Activated CD4-positive, alpha-beta T cell treated with anti-CD3 and anti-CD28 coated beads, Interleukin-2, amount 10 ng/mL, durations not matched to agents 7 days and 5 days (primary cell): Measurements from ENCODE around the gene MYEF2. TPM values are rescaled to one million over a fixed set of nuclear protein-coding genes. Genes with fewer than 3 reads are reported as not detected.
A peak's percentile ranks its signal among the peaks of the same experiment; 100 is the strongest.

Experiments
- CTCF ChIA-PET: fragments of 350-600 bp; sonication (Branson Sonifier 250); formaldehyde crosslinking; loops from one replicate; lab custom pipeline; 2021; ENCODE audit warnings: antibody characterized with exemption; lab: Charles Lee
- POLR2A ChIA-PET: fragments of 350-600 bp; sonication (Branson Sonifier 250); formaldehyde crosslinking; loops from one replicate; lab custom pipeline; 2021; ENCODE audit warnings: antibody characterized with exemption; lab: Charles Lee
- DNase-seq: peaks from one replicate; pipeline ENCODE4 v3.0.0-alpha.2; 2020
- H3K27ac Mint-ChIP-seq: one replicate; pipeline ENCODE4 v1.8.0; 2021; ENCODE audit warnings: mild to moderate bottlenecking, moderate library complexity, mixed read lengths
- H3K27me3 Mint-ChIP-seq: one replicate; pipeline ENCODE4 v1.8.0; 2021; ENCODE audit warnings: mixed read lengths
- H3K36me3 Mint-ChIP-seq: one replicate; pipeline ENCODE4 v1.8.0; 2021; ENCODE audit warnings: low read depth, mixed read lengths
- H3K4me1 Mint-ChIP-seq: one replicate; pipeline ENCODE4 v1.8.0; 2021; ENCODE audit warnings: mixed read lengths
- H3K4me3 Mint-ChIP-seq: one replicate; pipeline ENCODE4 v1.8.0; 2021; ENCODE audit warnings: mild to moderate bottlenecking, moderate library complexity, mixed read lengths
- H3K9me3 Mint-ChIP-seq: one replicate; pipeline ENCODE4 v1.8.0; 2021; ENCODE audit warnings: mixed read lengths
- total RNA-seq, 2 experiments: library from RNA; stranded (reverse); gene quantifications; one replicate each; pipeline ENCODE4 v1.2.3, GENCODE V29; 2021

MYEF2 gene, protein sequence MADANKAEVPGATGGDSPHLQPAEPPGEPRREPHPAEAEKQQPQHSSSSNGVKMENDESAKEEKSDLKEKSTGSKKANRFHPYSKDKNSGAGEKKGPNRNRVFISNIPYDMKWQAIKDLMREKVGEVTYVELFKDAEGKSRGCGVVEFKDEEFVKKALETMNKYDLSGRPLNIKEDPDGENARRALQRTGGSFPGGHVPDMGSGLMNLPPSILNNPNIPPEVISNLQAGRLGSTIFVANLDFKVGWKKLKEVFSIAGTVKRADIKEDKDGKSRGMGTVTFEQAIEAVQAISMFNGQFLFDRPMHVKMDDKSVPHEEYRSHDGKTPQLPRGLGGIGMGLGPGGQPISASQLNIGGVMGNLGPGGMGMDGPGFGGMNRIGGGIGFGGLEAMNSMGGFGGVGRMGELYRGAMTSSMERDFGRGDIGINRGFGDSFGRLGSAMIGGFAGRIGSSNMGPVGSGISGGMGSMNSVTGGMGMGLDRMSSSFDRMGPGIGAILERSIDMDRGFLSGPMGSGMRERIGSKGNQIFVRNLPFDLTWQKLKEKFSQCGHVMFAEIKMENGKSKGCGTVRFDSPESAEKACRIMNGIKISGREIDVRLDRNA
- total RNA-seq: 10 to 100 TPM; 23.3 to 25.2 TPM

GRCh38 chr15:48177766-48178647 lies at the start of gene MYEF2:
Gene MYEF2, minus strand, starts transcription at chr15:48178295. Its CDS starts 58 bp downstream, at chr15:48178237.
- Mint-ChIP-seq H3K4me3 (peak within 1 kb of the TSS; percentile 82), H3K9me3 (peaks cover 3% of the 10 kb centered on the region), H3K27me3 (peaks cover 14% of the 10 kb centered on the region), H3K36me3 (peaks cover 8% of the 10 kb centered on the region), H3K4me1 (peaks cover 23% of the 10 kb centered on the region), H3K27ac (peak within 1 kb of the TSS; percentile 93)
- DNase-seq: peak; percentile 83
- ChIA-PET CTCF (no interaction called here), POLR2A (interaction anchor here (0.7 to 1.2 kb wide), 2 partner anchors 633 to 1003 kb away, joined by 3 to 4 read pairs; partner anchors contain the start of gene CEP152)

GRCh38 chr15:48225771-48226170 lies 47.7 kb upstream of the MYEF2 start:
- Mint-ChIP-seq H3K4me1 (no peaks in the 10 kb centered on the region), H3K9me3 (no peaks in the 10 kb centered on the region), H3K27me3 (peaks cover 8% of the 10 kb centered on the region), H3K4me3 (no peak overlapping the region), H3K36me3 (no peaks in the 10 kb centered on the region), H3K27ac (no peak overlapping the region)
- ChIA-PET POLR2A (no interaction called here), CTCF (no interaction called here)
- DNase-seq: no peak

DNA sequence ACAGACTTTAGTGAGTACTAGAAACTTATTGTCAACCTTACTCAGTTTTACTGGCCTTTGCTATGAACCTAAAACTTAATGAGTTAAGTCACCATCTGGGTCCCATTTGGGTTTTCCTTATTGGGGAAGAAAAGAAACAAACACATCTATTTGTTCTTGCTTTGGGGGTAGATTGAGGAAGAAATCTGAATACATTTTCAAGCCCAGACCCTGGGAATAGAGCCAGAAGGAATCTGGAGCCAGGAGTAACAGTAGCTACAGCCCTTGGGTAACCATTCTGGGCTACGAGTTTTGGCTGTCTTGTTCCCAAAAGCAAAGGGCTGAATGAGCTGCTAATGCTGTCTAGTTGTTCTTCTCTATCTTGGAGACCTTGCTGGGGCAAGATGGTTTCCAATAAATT lies 44.5 kb upstream of the MYEF2 start:
- ChIA-PET POLR2A (no interaction called here), CTCF (no interaction called here)

GRCh38 chr15:48221885-48222284 lies 43.8 kb upstream of the MYEF2 start:
- CTCF ChIA-PET: no interaction called here
- Mint-ChIP-seq H3K4me1 (no peaks in the 10 kb centered on the region), H3K36me3 (no peaks in the 10 kb centered on the region), H3K27me3 (peaks cover 16% of the 10 kb centered on the region), H3K4me3 (no peak overlapping the region), H3K27ac (no peak overlapping the region), H3K9me3 (no peaks in the 10 kb centered on the region)
- POLR2A ChIA-PET: no interaction called here
- no peak for DNase-seq

More for the DNA sequence above, 44.5 kb upstream of the MYEF2 start:
- Mint-ChIP-seq H3K27ac (no peak overlapping the region), H3K36me3 (no peaks in the 10 kb centered on the region), H3K9me3 (no peaks in the 10 kb centered on the region), H3K27me3 (peaks cover 13% of the 10 kb centered on the region), H3K4me1 (no peaks in the 10 kb centered on the region), H3K4me3 (no peak overlapping the region)
- no peak for DNase-seq

- CTCF ChIA-PET: no interaction called here
- no peak for DNase-seq
- peaks cover 16% of the 10 kb centered on the region for H3K27me3 Mint-ChIP-seq
- H3K27ac Mint-ChIP-seq: no peak overlapping the region
- no peak overlapping the region for H3K4me3 Mint-ChIP-seq
- H3K9me3 Mint-ChIP-seq: no peaks in the 10 kb centered on the region
- POLR2A ChIA-PET: no interaction called here
- H3K4me1 Mint-ChIP-seq: no peaks in the 10 kb centered on the region
- H3K36me3 Mint-ChIP-seq: no peaks in the 10 kb centered on the region
Observed at GRCh38 chr15:48221261-48221660, 43.2 kb upstream of the MYEF2 start.

DNA sequence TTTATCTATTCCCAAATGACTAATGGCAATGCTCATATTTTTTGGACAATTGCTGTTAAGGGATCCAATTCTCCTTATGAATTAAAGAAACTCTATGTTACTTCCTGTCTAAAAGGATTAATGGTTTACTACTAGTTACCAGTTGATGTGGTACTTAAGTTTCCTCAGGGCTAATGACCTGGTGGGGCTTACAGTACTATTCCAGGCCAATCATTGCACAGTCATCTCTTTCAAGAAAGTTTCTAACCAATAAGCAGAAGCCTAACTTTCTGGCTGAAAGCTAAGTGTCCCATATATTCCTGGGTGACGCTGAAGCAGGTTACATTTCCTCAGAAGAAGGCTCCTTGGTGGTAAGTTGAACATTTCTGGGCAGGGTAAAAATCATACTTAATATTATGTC lies 27.9 kb upstream of the MYEF2 start, which contains the start of gene SLC12A1:
Gene SLC12A1 (plus strand): TSS at position 322 of the 400 bp plus-strand sequence. CDS start 1,418 bp downstream, outside the sequence.
- H3K4me3 Mint-ChIP-seq: no peak within 1 kb of the TSS
- H3K27ac Mint-ChIP-seq: no peak within 1 kb of the TSS
- H3K27me3 Mint-ChIP-seq: peaks cover 22% of the 10 kb centered on the region
- POLR2A ChIA-PET: no interaction called here
- CTCF ChIA-PET: no interaction called here
- H3K4me1 Mint-ChIP-seq: no peaks in the 10 kb centered on the region
- H3K9me3 Mint-ChIP-seq: no peaks in the 10 kb centered on the region
- no peaks in the 10 kb centered on the region for H3K36me3 Mint-ChIP-seq
- DNase-seq: no peak

DNA sequence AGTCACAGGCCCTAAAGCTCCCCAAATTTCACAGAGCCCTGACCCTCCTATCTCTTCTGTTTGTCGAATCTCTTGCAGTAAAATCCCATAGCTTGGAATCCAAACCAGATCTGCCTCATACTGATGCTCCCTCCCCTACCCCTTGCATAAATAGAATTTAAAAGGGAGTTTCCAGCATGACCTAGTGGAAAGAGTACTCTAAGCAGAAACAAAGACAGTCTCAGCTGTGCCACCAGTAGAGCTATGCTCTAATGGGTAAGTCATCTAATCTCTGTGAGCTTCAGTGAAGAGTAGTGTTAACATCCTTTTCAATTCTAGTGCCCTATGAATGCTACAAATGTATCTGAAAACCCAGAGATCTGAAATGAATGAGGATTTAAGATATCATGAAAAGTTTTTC lies 24.0 kb upstream of the MYEF2 start:
- ChIA-PET CTCF (no interaction called here), POLR2A (no interaction called here)

GRCh38 chr15:48191574-48192225 lies 13.6 kb upstream of the MYEF2 start, which contains the start of gene CTXN2:
Gene CTXN2, plus strand, starts transcription at chr15:48191665. Its CDS starts 9,636 bp downstream, at chr15:48201301.
- no peak for DNase-seq
- H3K9me3 Mint-ChIP-seq: no peaks in the 10 kb centered on the region
- no peaks in the 10 kb centered on the region for H3K36me3 Mint-ChIP-seq
- peaks cover 33% of the 10 kb centered on the region for H3K27me3 Mint-ChIP-seq
- ChIA-PET POLR2A (no interaction called here), CTCF (no interaction called here)
- H3K4me1 Mint-ChIP-seq: peaks cover 3% of the 10 kb centered on the region
- H3K4me3 Mint-ChIP-seq: no peak within 1 kb of the TSS
- H3K27ac Mint-ChIP-seq: peak within 1 kb of the TSS; percentile 15

More for the DNA sequence above, 24.0 kb upstream of the MYEF2 start:
- H3K36me3 Mint-ChIP-seq: no peaks in the 10 kb centered on the region
- H3K27ac Mint-ChIP-seq: no peak overlapping the region
- no peaks in the 10 kb centered on the region for H3K9me3 Mint-ChIP-seq
- no peak overlapping the region for H3K4me3 Mint-ChIP-seq
- DNase-seq: no peak
- peaks cover 32% of the 10 kb centered on the region for H3K27me3 Mint-ChIP-seq
- H3K4me1 Mint-ChIP-seq: no peaks in the 10 kb centered on the region

GRCh38 chr15:48190932-48191573 lies 13.0 kb upstream of the MYEF2 start:
- Mint-ChIP-seq H3K4me3 (no peak overlapping the region), H3K27ac (peak overlapping the region; percentile 15), H3K4me1 (peaks cover 3% of the 10 kb centered on the region), H3K27me3 (peaks cover 34% of the 10 kb centered on the region), H3K36me3 (no peaks in the 10 kb centered on the region), H3K9me3 (no peaks in the 10 kb centered on the region)
- peak; percentile 70 for DNase-seq
- CTCF ChIA-PET: no interaction called here
- POLR2A ChIA-PET: no interaction called here

DNA sequence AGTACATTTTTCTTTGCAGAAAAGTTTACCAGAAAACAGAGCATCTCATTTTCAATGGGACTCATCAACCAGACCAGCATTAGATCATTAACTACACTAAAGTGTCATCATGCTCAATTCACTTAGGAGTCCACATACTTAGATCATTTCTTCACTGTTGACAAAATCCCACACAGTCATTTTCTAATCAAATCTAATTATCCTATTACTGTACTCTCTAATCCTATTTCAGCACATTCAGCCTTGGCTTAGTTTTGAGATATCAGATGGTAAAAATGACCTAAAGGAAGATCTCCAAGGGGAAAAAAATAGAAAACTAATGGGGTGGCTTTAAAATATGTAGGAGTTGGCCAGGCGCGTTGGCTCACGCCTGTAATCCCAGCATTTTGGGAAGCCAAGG lies 8.2 kb upstream of the MYEF2 start:
- H3K27ac Mint-ChIP-seq: no peak overlapping the region
- no peaks in the 10 kb centered on the region for H3K9me3 Mint-ChIP-seq
- CTCF ChIA-PET: no interaction called here
- DNase-seq: no peak
- H3K4me3 Mint-ChIP-seq: no peak overlapping the region
- peaks cover 28% of the 10 kb centered on the region for H3K27me3 Mint-ChIP-seq
- H3K4me1 Mint-ChIP-seq: peaks cover under 1% of the 10 kb centered on the region
- H3K36me3 Mint-ChIP-seq: no peaks in the 10 kb centered on the region
- POLR2A ChIA-PET: no interaction called here

DNA sequence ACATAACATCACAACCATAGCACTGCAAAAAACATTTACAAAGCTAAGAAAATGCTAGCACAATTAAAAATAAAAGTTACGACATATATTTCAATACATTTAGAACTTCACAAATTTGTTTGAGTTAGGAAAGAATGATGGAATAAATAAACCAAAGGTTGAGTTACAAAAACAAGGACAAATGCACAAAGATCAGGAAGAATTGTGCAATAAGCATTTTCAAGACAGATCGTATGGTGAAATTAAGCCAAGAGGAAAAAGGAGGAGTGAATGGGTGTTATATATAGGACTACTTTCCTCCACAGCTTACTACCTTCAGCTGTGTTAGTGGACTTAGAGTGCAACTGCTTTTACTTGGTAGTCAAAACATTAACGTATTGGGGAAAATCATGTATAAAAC lies 7.4 kb upstream of the MYEF2 start:
- Mint-ChIP-seq H3K4me3 (no peak overlapping the region), H3K36me3 (no peaks in the 10 kb centered on the region), H3K27me3 (peaks cover 27% of the 10 kb centered on the region), H3K4me1 (no peaks in the 10 kb centered on the region), H3K27ac (no peak overlapping the region), H3K9me3 (no peaks in the 10 kb centered on the region)
- ChIA-PET POLR2A (no interaction called here), CTCF (no interaction called here)
- DNase-seq: no peak

GRCh38 chr15:48182749-48183148 lies 4.7 kb upstream of the MYEF2 start:
- Mint-ChIP-seq H3K27ac (no peak overlapping the region), H3K9me3 (no peaks in the 10 kb centered on the region), H3K36me3 (no peaks in the 10 kb centered on the region), H3K27me3 (peaks cover 24% of the 10 kb centered on the region), H3K4me1 (no peaks in the 10 kb centered on the region), H3K4me3 (no peak overlapping the region)
- POLR2A ChIA-PET: no interaction called here
- no peak for DNase-seq
- CTCF ChIA-PET: no interaction called here
